ENCODE measurements around the gene SLBP. TPM values are rescaled to one million over a fixed set of nuclear protein-coding genes. Genes with fewer than 3 reads are reported as not detected.
A peak's percentile ranks its signal among the peaks of the same experiment; 100 is the strongest.

Gene SLBP
- total RNA-seq, 2 donors from 2014 or later, result 30.1 to 56.9 TPM

GRCh38 chr4:1713003-1713851 lies 1.1 kb upstream of the SLBP start:
- H3K27ac ChIP-seq, result peak overlapping the region; percentile 99
- peak overlapping the region; percentile 93 to 94 for H3K9ac ChIP-seq (ENCODE audit: low read depth in 2 of 2, low read length in 2 of 2)
- peaks cover 22% of the 10 kb centered on the region for H3K4me1 ChIP-seq
- TF ChIP-seq CTCF (IDR thresholded peaks at IDR 0.05), result no peak
- H3K9me3 ChIP-seq, result no peaks in the 10 kb centered on the region
- no peak for DNase-seq
- intact Hi-C loops (cut with DNase I), result no loop called here
- H3K27me3 ChIP-seq, result no peaks in the 10 kb centered on the region
- peak overlapping the region; percentile 96 for H3K4me3 ChIP-seq
- H3K36me3 ChIP-seq, result no peaks in the 10 kb centered on the region

- no peaks in the 10 kb centered on the region for H3K36me3 ChIP-seq
- H3K4me3 ChIP-seq, result peak overlapping the region; percentile 96
- intact Hi-C loops (cut with DNase I), result no loop called here
- peak; percentile 79 for DNase-seq
- peak overlapping the region; percentile 99 for H3K27ac ChIP-seq
- H3K27me3 ChIP-seq, result no peaks in the 10 kb centered on the region
- no peaks in the 10 kb centered on the region for H3K9me3 ChIP-seq
- no peak for TF ChIP-seq CTCF (IDR thresholded peaks at IDR 0.05)
- peak overlapping the region; percentile 94 to 96 for H3K9ac ChIP-seq (ENCODE audit: low read depth in 2 of 2, low read length in 2 of 2)
- H3K4me1 ChIP-seq, result peaks cover 22% of the 10 kb centered on the region
These were observed 426 bp downstream of the SLBP start for GRCh38 chr4:1711571-1712215.

GRCh38 chr4:1711055-1711570 lies 1.0 kb downstream of the SLBP start:
- H3K36me3 ChIP-seq, result no peaks in the 10 kb centered on the region
- H3K27me3 ChIP-seq, result no peaks in the 10 kb centered on the region
- intact Hi-C loops (cut with DNase I), result no loop called here
- H3K9me3 ChIP-seq, result no peaks in the 10 kb centered on the region
- H3K4me3 ChIP-seq, result peak overlapping the region; percentile 96
- peak overlapping the region; percentile 94 to 96 for H3K9ac ChIP-seq (ENCODE audit: low read depth in 2 of 2, low read length in 2 of 2)
- peak overlapping the region; percentile 99 for H3K27ac ChIP-seq
- H3K4me1 ChIP-seq, result peaks cover 22% of the 10 kb centered on the region
- no peak for TF ChIP-seq CTCF (IDR thresholded peaks at IDR 0.05)
- DNase-seq, result no peak

- Histone ChIP-seq H3K27me3 (no peaks in the 10 kb centered on the region), H3K9ac (ENCODE audit: low read depth in 2 of 2, low read length in 2 of 2) (no peak overlapping the region), H3K4me3 (no peak overlapping the region), H3K4me1 (peaks cover 8% of the 10 kb centered on the region), H3K9me3 (no peaks in the 10 kb centered on the region), H3K27ac (no peak overlapping the region), H3K36me3 (no peaks in the 10 kb centered on the region)
- TF ChIP-seq CTCF (IDR thresholded peaks at IDR 0.05), result no peak
- no peak for DNase-seq
- intact Hi-C loops (cut with DNase I), result no loop called here
These were observed 3.5 kb downstream of the SLBP start for GRCh38 chr4:1708581-1708980.

GRCh38 chr4:1706358-1706757 lies 5.8 kb downstream of the SLBP start:
- TF ChIP-seq CTCF (IDR thresholded peaks at IDR 0.05), result no peak
- H3K27ac ChIP-seq, result no peak overlapping the region
- intact Hi-C loops (cut with DNase I), result no loop called here
- H3K9me3 ChIP-seq, result no peaks in the 10 kb centered on the region
- no peak overlapping the region for H3K4me3 ChIP-seq
- no peak overlapping the region for H3K9ac ChIP-seq (ENCODE audit: low read depth in 2 of 2, low read length in 2 of 2)
- H3K4me1 ChIP-seq, result peaks cover 6% of the 10 kb centered on the region
- no peaks in the 10 kb centered on the region for H3K27me3 ChIP-seq
- DNase-seq, result no peak
- H3K36me3 ChIP-seq, result no peaks in the 10 kb centered on the region

Measured in colonic mucosa (tissue), 4 donors.